OCI-LY7 (cell line): ENCODE measurements around the gene PDGFRA.

Experiments used
- CTCF ChIP-seq: fragments of 200-600 bp; sonication (generic); conservative IDR thresholded peaks from 2 replicates; pipeline ENCODE4 v1.5.1; 2014; ENCODE audit warnings: mild to moderate bottlenecking, antibody characterized with exemption, low read length, moderate library complexity, mixed read lengths
- EZH2phosphoT487 ChIP-seq: fragments of 200-600 bp; sonication (generic); IDR thresholded peaks from 2 replicates; pipeline ENCODE4 v1.6.1; 2018; ENCODE audit warnings: low read depth, borderline replicate concordance, mild to moderate bottlenecking, mixed run types, antibody characterized with exemption, low read length, moderate library complexity, mixed read lengths

- TF ChIP-seq CTCF: no peak
- no peak for TF ChIP-seq EZH2phosphoT487
Observed at GRCh38 chr4:54187148-54187547, 41.9 kb upstream of the PDGFRA start.
